Body of pancreas (tissue), 4 donors: Measurements from ENCODE around the gene SCO2. TPM values are rescaled to one million over a fixed set of nuclear protein-coding genes. Genes with fewer than 3 reads are reported as not detected.
A peak's percentile ranks its signal among the peaks of the same experiment; 100 is the strongest.

ENCODE experiments used
- ATAC-seq: fragments of 150-250 bp; one replicate; pipeline ENCODE4 v1.9.1; 2016
- DNase-seq, 4 donors: peaks; one replicate each; pipeline ENCODE4 v3.0.0-alpha.2; 2019
- H3K27ac ChIP-seq, 4 donors: fragments of 200-600 bp; sonication (generic); 1 replicate in 3 of 4; 2 replicates in 1 of 4; pipeline versions ENCODE4 v1.5.1 to v1.6.1; 2016 to 2019; ENCODE audit warnings: mild to moderate bottlenecking in 1 of 4, mixed read lengths in 1 of 4, moderate library complexity in 1 of 4
- H3K27me3 ChIP-seq, 2 donors: fragments of 200-600 bp; sonication (generic); one replicate each; pipeline ENCODE4 v1.6.0; 2016; ENCODE audit warnings: mild to moderate bottlenecking in 1 of 2
- H3K36me3 ChIP-seq, 2 donors: fragments of 200-600 bp; sonication (generic); replicated peaks in 1 of 2; 2 replicates each; pipeline ENCODE4 v1.5.1; 2016; ENCODE audit warnings: low read depth in 2 of 2; ENCODE audit not compliant: insufficient read depth in 1 of 2
- H3K4me1 ChIP-seq: fragments of 200-600 bp; sonication (generic); one replicate; pipeline ENCODE4 v1.6.0; 2016
- H3K4me3 ChIP-seq, 2 donors: fragments of 200-600 bp; sonication (generic); 1 replicate in 1 of 2; 2 replicates in 1 of 2; pipeline ENCODE4 v1.5.1; 2016 to 2019
- H3K9me3 ChIP-seq, 3 donors: fragments of 200-600 bp; sonication (generic); 1 replicate in 2 of 3; 2 replicates in 1 of 3; pipeline ENCODE4 v1.5.1; 2016
- CTCF ChIP-seq, 7 experiments: fragments of 450-650 bp in 4 of 7; fragments of 200-600 bp in 3 of 7; sonication (generic) in 3 of 7; IDR thresholded peaks; one replicate each; pipeline ENCODE4 v1.5.1; 2016 to 2019; ENCODE audit warnings: antibody characterized with exemption in 7 of 7
- POLR2A ChIP-seq, 3 donors: fragments of 450-650 bp; IDR thresholded peaks; one replicate each; pipeline ENCODE4 v1.6.1; 2016; ENCODE audit warnings: antibody characterized with exemption in 3 of 3, mild to moderate bottlenecking in 2 of 3
- WGBS, 2 donors: methylation state at CpG; one replicate each; pipeline ENCODE4 v1.1.5; 2017; 5-methylcytosine and 5-hydroxymethylcytosine counted together
- intact Hi-C: fragments of 100-400 bp; cut with DNase I; formaldehyde crosslinking; loops from one replicate; pipeline ENCODE4 v1.15.1; 2023
- total RNA-seq, 2 donors: library from RNA; depleted of rRNA; stranded (reverse); fragments of >200 nt; gene quantifications; one replicate each; pipeline ENCODE4 v1.1.0, GENCODE V29; 2016

SCO2 gene
- total RNA-seq, 2 donors from 2014 or later: 1.6 TPM; not detected in 1

GRCh38 chr22:50517495-50518260 lies 7.7 kb downstream of the SCO2 start:
- Histone ChIP-seq H3K4me3 (no peak overlapping the region), H3K4me1 (no peaks in the 10 kb centered on the region), H3K9me3 (no peaks in the 10 kb centered on the region), H3K27me3 (no peaks in the 10 kb centered on the region), H3K36me3 (peaks cover 0 to 5% of the 10 kb centered on the region in 2 donors), H3K27ac (no peak overlapping the region)
- no peak for DNase-seq
- ATAC-seq: no peak
- intact Hi-C loops: no loop called here
- TF ChIP-seq POLR2A (IDR thresholded peaks at IDR 0.05) (no peak), CTCF (IDR thresholded peaks at IDR 0.05) (no peak)
- 79 to 87% methylated on average over 9 to 19 of the region's 20 CpGs for WGBS, 2 donors

- no peak for TF ChIP-seq POLR2A (IDR thresholded peaks at IDR 0.05)
- no peak for TF ChIP-seq CTCF (IDR thresholded peaks at IDR 0.05)
- Histone ChIP-seq H3K36me3 (peaks cover 0 to 5% of the 10 kb centered on the region in 2 donors), H3K27me3 (no peaks in the 10 kb centered on the region), H3K4me3 (no peak overlapping the region), H3K9me3 (no peaks in the 10 kb centered on the region), H3K27ac (no peak overlapping the region), H3K4me1 (no peaks in the 10 kb centered on the region)
- 43 to 77% methylated on average over 1 to 16 of the region's 16 CpGs for WGBS, 2 donors
- no peak for DNase-seq
- intact Hi-C loops: no loop called here
- no peak for ATAC-seq
Observed at GRCh38 chr22:50516891-50517290, 8.5 kb downstream of the SCO2 start.

- ATAC-seq: no peak
- intact Hi-C loops: no loop called here
Observed at GRCh38 chr22:50516068-50516467, 9.3 kb downstream of the SCO2 start.

GRCh38 chr22:50513175-50513574 lies 12.2 kb downstream of the SCO2 start:
- Histone ChIP-seq H3K27me3 (no peaks in the 10 kb centered on the region), H3K36me3 (no peaks in the 10 kb centered on the region), H3K27ac (no peak overlapping the region), H3K4me1 (peaks cover 11% of the 10 kb centered on the region), H3K4me3 (no peak overlapping the region), H3K9me3 (no peaks in the 10 kb centered on the region)
- 89 to 92% methylated on average over 7 to 15 of the region's 15 CpGs for WGBS, 2 donors
- ATAC-seq: no peak
- DNase-seq: no peak
- no peak for TF ChIP-seq POLR2A (IDR thresholded peaks at IDR 0.05)
- TF ChIP-seq CTCF (IDR thresholded peaks at IDR 0.05): no peak
- intact Hi-C loops: no loop called here

More at GRCh38 chr22:50516068-50516467, 9.3 kb downstream of the SCO2 start:
- WGBS, 2 donors: 93 to 98% methylated on average over 8 of the region's 8 CpGs
- no peaks in the 10 kb centered on the region for H3K4me1 ChIP-seq
- H3K27me3 ChIP-seq: no peaks in the 10 kb centered on the region
- H3K36me3 ChIP-seq: peaks cover 0 to 5% of the 10 kb centered on the region in 2 donors
- H3K4me3 ChIP-seq: no peak overlapping the region
- no peak overlapping the region for H3K27ac ChIP-seq
- TF ChIP-seq CTCF (IDR thresholded peaks at IDR 0.05) (no peak), POLR2A (IDR thresholded peaks at IDR 0.05) (no peak)
- no peaks in the 10 kb centered on the region for H3K9me3 ChIP-seq
- no peak for DNase-seq

- DNase-seq (no peak), ATAC-seq (no peak)
- TF ChIP-seq POLR2A (IDR thresholded peaks at IDR 0.05) (no peak), CTCF (IDR thresholded peaks at IDR 0.05) (no peak)
- Histone ChIP-seq H3K36me3 (no peaks in the 10 kb centered on the region), H3K27ac (peak overlapping the region; percentile 90 to 95 (median 92)), H3K4me3 (no peak overlapping the region), H3K9me3 (no peaks in the 10 kb centered on the region), H3K27me3 (no peaks in the 10 kb centered on the region), H3K4me1 (peaks cover 38% of the 10 kb centered on the region)
- WGBS, 2 donors: 12 to 13% methylated on average over 3 of the region's 3 CpGs
- intact Hi-C loops: loop anchor here (10.0 kb wide), 1 partner anchor 264 kb away; the partner anchor contains the start of gene TUBGCP6
Observed at GRCh38 chr22:50508897-50509296, 16.5 kb downstream of the SCO2 start.
